Islet of Langerhans (tissue), 1 donor: ENCODE results near the gene TCFL5.
"Not testable (repeated sequence)": the region's sequence is repeated elsewhere in the genome, so short reads cannot be mapped to it uniquely, and the experiment has no call there.

Experiments
- FAIRE-seq: peaks from one replicate; lab custom pipeline; 2011; peaks lifted over from hg19 to GRCh38; lab: Jason Lieb, UNC

TCFL5 gene

DNA sequence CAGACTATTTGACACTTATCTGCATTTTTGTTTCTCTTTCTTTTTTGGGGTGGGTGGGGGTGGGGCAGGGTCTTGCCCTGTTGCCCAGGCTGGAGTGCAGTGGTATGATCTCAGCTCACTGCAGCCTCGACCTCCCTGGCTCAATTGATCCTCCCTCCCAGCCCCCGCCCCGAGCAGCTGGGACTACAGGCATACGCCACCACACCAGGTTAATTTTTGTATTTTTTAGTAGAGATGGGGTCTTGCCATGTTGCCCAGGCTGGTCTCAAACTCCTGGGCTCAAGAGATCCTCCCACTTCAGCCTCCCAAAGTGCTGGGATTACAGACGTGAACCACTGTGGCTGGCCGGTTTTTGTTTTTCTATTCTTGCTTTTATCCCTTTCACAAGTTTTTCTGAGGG is 8.3 kb downstream of the TCFL5 start:
- not testable (repeated sequence) for FAIRE-seq

DNA sequence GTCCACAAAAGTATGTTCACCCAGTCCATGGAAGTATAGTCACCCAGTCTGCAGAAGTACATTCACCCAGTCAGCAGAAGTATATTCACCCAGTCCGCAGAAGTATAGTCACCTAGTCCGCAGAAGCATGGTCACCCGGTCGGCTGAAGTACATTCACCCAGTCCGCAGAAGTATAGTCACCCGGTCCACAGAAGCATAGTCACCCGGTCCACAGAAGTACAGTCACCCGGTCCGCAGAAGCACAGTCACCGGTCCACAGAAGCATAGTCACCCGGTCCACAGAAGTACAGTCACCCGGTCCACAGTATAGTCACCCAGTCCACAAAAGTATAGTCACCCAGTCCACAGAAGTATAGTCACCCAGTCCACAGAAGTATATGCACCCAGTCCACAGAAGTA is 8.8 kb downstream of the TCFL5 start:
- FAIRE-seq, result no peak

DNA sequence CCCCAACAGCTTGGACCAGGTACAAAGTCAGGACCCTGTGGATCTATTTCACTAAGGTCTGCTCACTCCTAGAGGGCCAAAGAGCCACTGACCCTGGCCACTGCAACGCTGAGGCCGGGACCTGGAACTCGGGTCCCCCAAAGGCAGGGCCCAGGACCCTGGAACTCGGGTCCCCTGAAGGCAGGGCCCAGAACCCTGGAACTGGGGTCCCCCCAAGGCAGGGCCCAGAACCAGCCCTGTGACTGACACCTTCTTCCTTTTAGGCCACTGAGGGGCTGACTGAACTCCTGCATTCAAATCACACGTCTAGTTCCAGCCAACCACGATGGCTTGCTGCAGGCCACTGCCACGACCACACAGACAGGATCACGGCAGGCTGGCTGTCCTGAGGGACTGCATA is 9.4 kb downstream of the TCFL5 start:
- FAIRE-seq, result no peak

DNA sequence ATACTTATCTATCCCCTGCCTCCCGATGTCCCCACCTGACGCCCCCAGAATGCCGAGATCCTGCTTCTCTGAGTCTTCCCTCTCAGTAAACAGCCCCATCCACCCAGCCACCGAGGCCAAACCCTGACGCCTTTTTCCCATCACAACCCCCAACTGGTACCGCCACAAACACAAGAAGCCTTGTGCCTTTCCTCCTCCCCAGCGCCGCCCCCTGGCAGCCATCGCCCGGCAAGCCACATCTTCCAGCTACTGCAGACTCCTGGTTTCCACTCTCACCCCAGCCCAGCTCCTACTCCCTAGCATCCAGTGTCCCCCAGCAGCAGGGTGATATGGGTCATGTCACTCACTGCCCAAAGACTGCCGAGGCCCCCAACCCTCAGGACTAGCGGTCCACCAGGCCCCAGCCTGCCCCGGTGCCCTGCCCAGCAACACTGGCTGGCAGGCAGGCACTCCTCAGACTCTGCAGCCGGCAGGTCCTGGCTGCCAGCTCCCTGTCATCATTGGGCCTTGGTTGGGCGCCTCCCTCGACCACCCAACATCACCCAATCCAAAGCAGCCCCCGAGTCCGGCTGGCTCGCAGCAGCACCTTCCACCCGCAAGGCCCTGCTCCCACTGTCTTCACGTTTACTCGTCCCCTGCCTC is 11.2 kb downstream of the TCFL5 start:
- no peak for FAIRE-seq

DNA sequence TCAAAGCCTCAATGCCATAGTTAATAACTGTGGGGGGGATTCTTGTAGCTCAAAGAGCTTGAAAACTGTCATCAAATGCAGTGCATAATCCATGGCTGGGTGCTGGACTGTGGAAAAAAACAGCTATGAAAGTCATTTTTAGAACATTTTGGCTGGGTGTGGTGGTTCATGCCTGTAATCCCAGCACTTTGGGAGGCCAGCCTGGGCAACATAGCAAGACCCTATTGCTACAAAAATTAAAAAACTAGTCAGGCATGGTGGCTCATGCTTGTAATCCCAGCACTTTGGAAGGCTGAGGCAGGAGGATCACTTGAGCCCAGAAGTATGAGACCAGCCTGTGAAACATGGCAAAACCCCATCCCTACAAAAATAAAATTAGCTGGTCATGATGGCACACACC is 12.2 kb downstream of the TCFL5 start:
- no peak for FAIRE-seq

DNA sequence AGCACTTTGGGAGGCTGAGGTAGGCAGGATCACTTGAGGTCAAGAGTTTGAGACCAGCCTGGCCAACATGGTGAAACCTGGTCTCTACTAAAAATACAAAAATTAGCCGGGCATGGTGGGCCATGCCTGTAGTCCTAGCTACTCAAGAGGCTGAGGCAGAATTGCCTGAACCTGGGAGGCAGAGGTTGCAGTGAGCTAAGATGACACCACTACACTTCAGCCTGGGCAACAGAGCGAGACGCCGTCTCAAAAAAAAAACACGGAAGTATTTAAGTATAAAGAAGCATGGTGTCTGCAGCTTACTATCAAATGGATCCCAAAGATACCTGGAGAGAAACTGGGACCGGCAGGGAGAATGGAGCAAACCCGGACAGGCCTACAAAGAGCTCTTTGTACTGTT is 12.7 kb downstream of the TCFL5 start:
- FAIRE-seq, result not testable (repeated sequence)

DNA sequence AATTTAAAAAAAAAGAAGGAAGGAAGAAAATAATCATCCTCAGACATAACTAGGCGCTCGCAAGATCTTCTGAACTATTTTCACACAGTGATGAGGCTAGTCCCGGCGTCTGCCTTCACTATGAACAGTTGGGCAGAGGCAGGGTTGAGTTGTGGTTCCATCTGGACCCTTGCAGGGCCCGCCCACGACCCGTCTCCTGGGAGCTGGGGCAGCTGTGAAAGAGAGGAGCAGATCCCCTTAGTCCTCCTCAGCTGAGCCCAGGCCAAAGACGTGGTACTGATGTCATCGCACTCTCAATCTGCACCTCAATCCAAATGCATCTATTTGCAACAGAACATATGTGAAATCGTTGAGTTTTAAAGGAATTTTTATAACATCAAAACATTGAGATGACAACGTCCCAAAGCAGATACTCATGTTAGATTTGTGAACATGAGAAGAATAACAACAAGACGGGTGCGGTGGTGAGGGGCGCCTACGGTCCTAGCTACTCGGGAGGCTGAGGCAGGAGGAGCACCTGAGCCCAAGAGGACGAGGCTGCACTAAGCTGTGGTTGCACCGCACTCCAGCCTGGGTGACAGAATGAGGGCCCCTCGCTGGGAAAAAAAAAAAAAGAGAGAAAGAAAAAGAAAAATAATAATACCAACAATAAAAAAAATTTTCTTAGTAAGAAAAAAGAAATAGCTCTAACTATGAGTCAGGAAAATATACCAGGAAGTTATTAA is 15.3 kb downstream of the TCFL5 start:
- FAIRE-seq, result no peak

DNA sequence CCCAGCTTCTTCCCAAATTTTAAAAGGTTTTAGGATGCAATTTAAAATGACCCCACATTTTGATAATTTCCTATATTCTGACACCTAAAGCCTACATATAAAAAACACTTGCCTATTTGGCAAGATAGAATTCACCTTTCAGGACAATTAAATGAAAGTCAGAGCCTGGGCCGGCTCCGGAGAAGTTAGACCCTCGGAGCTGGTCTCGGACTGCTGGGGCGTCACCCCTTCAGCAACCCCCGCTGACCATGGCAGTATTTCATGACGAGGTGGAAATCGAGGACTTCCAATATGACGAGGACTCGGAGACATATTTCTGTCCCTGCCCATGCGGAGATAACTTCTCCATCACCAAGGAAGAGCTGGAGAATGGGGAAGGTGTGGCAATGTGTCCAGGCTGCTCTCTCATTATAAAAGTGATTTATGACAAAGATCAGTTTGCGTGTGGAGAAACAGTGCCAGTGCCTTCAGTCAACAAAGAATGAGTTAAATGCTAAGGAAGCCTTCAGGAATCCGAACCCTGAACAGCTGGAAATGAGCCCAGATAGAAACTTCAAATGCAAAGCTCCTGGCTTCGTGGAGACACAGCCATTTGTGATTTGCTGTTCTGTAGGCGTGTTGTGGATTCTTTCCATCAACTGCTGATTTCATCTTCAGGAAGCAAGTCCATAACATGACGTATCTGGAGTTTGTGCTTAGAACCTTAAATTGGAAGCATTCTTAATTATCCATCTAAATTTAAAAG is 16.0 kb downstream of the TCFL5 start:
- no peak for FAIRE-seq

DNA sequence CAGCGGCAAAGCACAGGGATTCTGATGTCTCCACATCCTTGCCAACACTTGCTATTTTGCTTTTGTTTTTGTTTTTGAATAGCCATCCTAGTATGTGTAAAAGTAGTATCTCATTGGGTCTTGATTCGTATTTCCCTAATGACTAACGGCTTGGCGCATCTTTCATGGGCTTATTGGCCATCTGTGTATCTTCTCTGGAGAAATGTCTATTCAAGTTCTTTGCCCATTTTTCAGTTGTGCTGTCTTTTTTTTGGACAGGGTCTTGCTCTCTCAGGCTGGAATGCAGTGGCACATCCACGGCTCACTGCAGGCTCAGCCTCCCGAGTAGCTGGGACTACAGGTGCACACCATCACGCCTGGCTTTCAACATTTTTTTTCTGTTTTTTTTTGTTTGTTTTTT is 17.4 kb downstream of the TCFL5 start:
- no peak for FAIRE-seq

DNA sequence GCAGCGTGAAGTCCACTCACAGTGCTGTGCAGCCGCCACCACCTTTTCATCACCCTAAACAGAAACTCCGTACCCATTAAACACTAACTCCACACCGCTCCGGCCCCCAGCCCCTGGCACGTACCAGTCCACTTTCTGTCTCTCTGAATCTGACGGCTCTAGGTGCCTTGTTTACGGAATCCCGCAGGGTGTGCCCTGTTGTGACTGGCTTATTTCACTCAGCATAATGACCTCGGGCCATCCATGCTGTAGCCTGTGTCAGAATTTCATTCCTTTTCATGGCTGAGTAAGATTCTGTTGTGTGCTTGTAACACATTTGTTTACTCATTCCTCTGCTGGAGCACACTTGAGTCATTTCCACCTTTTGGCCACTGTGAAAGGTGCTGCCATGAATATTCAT is 18.0 kb downstream of the TCFL5 start:
- FAIRE-seq, result no peak

DNA sequence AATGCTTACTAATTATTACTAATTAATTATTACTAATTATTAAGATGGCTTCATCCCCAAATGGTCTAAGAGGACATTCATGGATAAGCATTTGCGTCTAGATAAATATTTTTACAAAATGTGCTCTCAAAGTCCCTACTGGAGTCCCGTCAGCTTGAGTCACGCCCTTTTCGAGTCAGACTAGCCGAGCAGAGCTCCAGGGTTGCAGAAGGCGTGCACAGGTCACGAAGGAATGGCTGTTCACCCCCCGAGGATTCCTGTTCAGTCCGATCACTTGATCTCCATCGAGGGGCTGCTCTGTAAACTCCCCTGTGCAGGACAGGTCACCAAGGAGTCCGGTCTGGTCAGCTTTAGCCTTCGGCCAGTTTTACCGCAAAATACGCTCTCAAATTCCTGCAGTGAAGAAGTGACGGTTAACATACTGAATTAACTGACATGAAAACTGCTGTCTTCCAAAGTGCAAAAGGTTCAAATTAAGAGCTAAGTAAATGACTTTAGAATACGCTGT is 19.9 kb downstream of the TCFL5 start:
- FAIRE-seq, result no peak

DNA sequence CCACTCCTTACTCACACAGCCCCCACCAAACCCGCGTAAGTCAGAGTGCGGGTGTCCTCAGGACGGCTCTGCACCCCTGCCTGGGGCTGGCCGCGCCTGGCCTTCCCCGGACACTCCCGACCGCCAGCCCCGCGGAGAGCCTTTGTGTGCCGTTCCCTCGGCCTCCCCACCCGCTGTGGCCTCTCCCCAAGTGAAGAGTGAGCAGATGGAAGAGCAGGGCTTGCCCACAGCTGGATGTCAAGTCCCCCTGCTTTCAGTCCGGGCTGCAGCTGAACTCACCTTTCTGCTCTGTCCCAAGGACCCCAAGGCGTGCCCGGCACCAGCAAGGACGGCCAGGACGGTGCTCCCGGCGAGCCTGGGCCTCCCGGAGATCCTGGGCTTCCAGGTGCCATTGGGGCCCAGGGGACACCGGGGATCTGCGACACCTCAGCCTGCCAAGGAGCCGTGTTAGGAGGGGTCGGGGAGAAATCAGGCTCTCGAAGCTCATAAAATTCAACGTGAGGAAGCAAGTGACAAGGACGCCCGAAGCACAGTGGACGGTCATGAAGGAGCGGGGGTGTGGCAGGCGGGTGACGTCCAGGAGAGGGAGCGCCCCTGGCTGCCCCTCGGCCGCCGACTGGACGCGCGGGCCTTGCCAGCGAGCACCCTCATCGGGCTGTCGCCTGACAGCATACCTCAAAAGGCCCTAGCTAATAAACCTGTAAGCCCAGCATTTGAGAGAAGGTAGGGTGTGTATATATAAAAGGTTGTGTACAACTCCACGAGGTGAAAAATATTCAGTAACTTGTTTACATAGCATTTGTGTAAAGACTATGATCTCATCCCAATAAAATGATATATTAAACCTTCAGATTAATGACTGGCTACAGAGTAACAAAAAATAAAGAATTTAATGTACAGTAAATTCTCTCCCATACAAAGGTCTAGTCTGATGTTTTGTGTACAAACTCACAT is 21.1 kb downstream of the TCFL5 start:
- no peak for FAIRE-seq

DNA sequence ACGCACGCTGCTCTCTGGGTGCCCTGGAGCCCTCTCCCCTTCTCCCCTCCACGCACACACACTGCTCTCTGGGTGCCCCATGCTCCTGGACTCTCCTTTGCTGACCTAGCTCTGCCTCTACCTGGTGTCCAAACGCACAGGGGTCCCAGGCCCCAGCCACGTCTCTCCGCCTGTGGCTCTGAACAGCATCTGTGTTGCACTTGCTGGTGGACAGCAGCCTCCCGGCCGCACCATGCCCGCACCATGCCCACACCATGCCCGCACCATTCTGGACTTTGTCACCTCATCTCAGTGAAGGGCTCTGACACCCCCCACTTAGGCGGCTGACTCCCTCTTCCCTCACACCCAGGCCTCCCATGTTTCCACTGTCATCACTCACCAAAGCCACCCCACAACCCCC is 21.8 kb downstream of the TCFL5 start:
- no peak for FAIRE-seq

DNA sequence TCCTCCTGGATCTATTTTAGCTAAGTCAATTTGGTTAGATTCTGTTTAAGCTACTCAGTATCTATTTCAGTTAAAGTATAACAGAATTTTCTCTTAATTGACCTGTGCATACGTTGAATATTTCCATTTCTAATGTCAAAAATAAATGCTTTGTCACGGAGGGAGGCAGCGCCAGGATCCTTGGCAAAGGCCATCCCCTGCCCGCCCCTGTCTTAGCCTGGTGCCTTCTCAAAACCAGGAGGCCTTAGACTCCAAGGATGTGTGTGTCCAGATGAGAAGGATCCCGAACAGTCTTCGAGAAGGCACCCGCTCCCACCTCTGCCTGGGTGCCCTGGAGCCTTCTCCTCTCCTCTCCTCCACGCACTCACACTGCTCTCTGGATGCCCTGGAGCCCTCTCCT is 22.4 kb downstream of the TCFL5 start:
- no peak for FAIRE-seq

DNA sequence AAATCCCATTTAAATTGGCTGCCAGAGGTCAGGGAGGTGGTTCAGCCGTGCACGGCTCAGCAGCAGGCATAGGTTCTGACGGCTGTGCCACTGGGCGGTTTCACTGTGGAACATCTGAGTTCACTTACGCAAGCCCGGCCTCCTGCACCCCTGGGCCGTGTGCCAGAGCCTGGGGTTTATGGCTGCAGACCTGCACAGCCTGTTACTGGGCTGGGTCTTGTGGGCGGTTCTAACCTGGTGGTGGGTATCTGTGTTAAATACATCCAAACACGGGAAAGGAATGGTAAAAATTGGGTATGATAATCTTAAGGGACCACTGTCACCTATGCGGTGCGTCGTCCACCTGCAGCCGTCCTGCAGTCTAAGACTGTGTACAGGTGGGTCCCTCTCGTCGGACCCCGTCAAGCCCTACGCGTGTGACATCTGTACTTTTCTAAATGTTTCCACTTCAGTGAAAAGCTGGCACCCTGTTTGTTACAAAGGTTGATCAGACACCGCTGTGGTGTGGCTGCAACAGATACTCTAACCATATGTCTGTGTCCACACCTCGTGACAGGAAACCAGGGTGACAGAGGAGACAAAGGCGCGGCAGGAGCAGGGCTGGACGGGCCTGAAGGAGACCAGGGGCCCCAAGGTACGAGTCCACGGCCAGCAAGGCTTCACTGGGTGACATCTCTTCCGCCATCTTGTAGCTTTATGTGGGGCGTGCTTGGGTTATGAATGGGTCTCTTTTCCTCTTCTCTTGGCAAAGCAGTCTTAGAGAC is 23.3 kb downstream of the TCFL5 start:
- no peak for FAIRE-seq

DNA sequence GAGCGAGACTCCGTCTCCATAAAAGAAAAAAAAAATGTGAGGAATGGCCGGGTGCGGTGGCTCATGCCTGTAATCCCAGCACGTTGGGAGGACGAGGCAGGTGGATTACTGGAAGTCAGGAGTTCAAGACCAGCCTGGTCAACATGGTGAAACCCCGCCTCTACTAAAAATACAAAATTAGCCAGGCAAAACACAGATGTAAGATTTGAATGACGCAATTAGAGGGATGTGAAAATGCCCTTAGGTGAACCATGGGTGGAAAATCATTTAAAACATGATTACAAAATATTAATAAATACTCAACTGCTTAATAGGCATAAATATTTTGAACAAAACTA is 23.9 kb downstream of the TCFL5 start:
- no peak for FAIRE-seq

DNA sequence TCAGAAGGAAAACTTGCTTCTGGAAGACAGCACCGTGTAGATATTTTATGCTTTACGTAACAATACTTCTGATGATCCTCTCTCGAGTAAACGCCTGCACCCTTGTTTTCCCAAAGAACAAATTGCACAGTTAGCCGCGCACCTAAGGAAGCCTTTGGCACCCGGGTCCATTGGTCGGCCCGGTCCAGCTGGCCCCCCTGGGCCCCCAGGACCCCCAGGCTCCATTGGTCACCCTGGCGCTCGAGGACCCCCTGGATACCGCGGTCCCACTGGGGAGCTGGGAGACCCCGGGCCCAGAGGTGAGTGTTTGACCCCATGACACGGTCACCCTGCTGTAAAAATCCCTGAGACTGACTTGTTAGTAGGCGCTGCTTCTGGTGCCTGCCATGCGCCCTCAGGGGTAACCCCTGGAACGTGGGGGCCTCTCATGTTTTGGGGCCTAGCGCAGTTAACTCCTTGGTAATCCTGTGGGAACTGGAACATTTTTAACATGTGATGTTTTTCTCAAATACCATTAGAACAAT is 24.6 kb downstream of the TCFL5 start:
- no peak for FAIRE-seq

DNA sequence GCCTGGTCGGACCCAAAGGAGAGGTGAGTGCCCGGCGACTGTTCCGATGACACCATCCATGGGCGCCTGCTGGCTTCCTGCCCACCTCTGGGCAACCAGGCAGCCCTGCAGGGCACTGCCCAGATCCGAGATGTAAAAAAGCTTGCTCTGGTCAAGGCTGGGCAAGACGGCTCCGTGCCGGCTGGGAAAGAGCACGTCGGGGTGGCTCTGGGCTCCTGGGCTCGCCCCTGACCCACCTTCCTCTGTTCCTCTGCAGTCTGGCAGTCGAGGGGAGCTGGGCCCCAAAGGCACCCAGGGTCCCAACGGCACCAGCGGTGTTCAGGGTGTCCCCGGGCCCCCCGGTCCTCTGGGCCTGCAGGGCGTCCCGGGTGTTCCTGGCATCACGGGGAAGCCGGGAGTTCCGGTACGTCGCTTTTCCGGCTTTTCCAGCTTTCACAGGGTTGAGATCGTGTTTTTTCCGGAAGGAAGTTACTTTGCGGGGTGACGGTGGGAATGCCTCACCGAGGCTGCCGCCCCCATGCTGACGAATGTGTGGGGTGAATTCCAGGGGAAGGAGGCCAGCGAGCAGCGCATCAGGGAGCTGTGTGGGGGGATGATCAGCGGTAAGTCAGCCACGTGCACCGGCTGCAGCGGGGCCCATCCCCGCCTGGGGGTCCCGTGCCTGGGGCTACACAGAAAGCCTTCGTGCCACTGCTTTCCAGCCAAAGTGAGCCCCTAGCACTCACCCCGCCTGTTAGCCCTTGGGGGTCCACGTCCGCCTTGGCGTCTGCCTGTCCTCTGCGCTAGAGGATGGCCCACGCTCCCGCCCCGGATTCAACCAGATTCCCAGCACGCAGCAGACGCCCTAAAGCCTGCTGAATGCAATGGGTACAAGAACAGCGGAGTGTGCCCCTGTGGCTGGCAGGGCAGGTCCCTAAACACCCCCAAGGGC is 25.4 kb downstream of the TCFL5 start:
- no peak for FAIRE-seq

DNA sequence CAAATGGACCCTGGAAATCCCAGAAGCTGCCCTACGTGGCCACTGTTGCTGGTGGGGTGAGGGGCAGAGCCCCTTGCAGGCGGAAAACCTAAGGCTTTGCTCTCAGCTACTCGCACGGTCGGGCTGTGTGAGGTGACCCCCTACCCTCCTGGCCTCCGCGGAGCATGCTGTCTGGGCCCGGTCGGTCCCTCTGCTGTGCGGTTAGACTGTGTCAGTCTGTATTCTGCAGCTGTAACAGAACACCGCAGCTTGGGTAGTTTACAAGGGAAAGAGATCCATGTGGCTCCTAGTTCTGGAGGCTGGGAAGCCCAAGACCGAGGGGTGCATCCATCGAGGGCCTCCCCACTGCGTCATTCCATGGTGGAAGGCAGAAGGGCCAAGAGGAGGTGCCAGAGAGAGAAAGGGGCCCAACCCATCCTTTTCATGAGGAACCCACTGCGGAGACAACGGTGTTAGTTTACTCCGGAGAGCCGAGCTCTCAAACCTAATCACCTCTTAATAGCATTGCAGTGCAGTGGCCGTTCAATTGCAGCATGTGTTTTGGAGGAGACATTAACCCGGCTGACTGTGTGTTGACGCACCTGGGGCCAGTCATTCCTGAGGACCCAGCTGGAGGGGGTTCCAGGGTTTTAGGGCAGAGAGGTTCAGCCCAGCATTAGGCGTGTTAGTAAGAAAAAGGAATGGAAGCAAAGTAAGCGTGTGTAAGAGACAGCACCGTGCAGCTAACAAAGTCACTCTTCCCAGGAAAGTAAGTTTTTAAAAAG is 26.5 kb downstream of the TCFL5 start:
- no peak for FAIRE-seq
